A549 (cell line): ENCODE data around the gene AFAP1L2. TPM values are rescaled to one million over a fixed set of nuclear protein-coding genes. Genes with fewer than 3 reads are reported as not detected.

ENCODE experiments used
- ATAC-seq, 2 experiments: fragments of 200-7000 bp in 1 of 2; fragments of >200 bp in 1 of 2; cut with Nextera tagmentation in 1 of 2; cut with Tn5 transposase in 1 of 2; 3 replicates each; pipeline versions ENCODE4 v1.8.0 to v1.9.1; 2018 to 2020; ENCODE audit warnings: mild to moderate bottlenecking in 1 of 2, moderate library complexity in 1 of 2
- CTCF ChIA-PET: fragments of 300-600 bp; sonication (Branson Sonifier 250); formaldehyde crosslinking; extraction: SDS; loops from one replicate; lab custom pipeline; 2021; ENCODE audit warnings: antibody characterized with exemption, inconsistent platforms; lab: Yijun Ruan, JAX
- POLR2A ChIA-PET: fragments of 350-600 bp; formaldehyde crosslinking; extraction: SDS; loops from one replicate; lab custom pipeline; 2021; ENCODE audit warnings: antibody characterized with exemption, inconsistent platforms; lab: Yijun Ruan, JAX
- DNase-seq, 2 experiments: peaks; one replicate each; pipeline versions ENCODE4 v3.0.0 to v3.0.0-alpha.2; 2011 to 2016; ENCODE audit warnings: low read depth in 1 of 2, low spot score in 1 of 2
- FAIRE-seq: peaks from 2 replicates; lab custom pipeline; 2011; peaks lifted over from hg19 to GRCh38; lab: Jason Lieb, UNC
- H3K27ac ChIP-seq, 2 experiments: fragments of >200 bp; sonication (Bioruptor Twin); formaldehyde crosslinking; 3 replicates each; pipeline ENCODE4 v1.5.1; 2016 to 2017
- H3K4me1 ChIP-seq: fragments of >200 bp; sonication (Bioruptor Twin); formaldehyde crosslinking; 3 replicates; pipeline ENCODE4 v1.6.1; 2016
- H3K4me2 ChIP-seq: fragments of >200 bp; sonication (Bioruptor Twin); formaldehyde crosslinking; 3 replicates; pipeline ENCODE4 v1.6.1; 2016
- H3K4me3 ChIP-seq: fragments of >200 bp; sonication (Bioruptor Twin); formaldehyde crosslinking; 3 replicates; pipeline ENCODE4 v1.5.1; 2016
- H3K9me3 ChIP-seq: fragments of >200 bp; sonication (Bioruptor Twin); formaldehyde crosslinking; 3 replicates; pipeline ENCODE4 v1.6.1; 2016
- CEBPB ChIP-seq, 2 experiments: fragments of >200 bp in 1 of 2; sonication (Bioruptor Twin) in 1 of 2; formaldehyde crosslinking in 1 of 2; IDR thresholded peaks; 2 replicates each; pipeline ENCODE4 v1.6.1; 2012 to 2016
- CHD2 ChIP-seq: fragments of 150-350 bp; IDR thresholded peaks from 2 replicates; pipeline ENCODE4 v1.6.1; 2014; ENCODE audit warnings: low read length; ENCODE audit not compliant: partially characterized antibody
- EHF ChIP-seq: fragments of 250-450 bp; sonication (Bioruptor Pico); IDR thresholded peaks from 2 replicates; pipeline ENCODE4 v1.5.0; 2020; ENCODE audit warnings: mild to moderate bottlenecking
- FOSL2 ChIP-seq, 2 experiments: fragments of 450-650 bp in 1 of 2; fragments of >200 bp in 1 of 2; sonication (Bioruptor Twin) in 1 of 2; formaldehyde crosslinking; IDR thresholded peaks; 2 replicates each; pipeline versions ENCODE4 v1.5.0 to v1.6.1; 2016 to 2020; ENCODE audit warnings: mild to moderate bottlenecking in 1 of 2, moderate library complexity in 1 of 2
- FOXS1 ChIP-seq: fragments of 250-450 bp; sonication (Bioruptor Pico); IDR thresholded peaks from 2 replicates; pipeline ENCODE4 v1.5.0; 2020; ENCODE audit warnings: mild to moderate bottlenecking, moderate library complexity
- KDM5A ChIP-seq: fragments of 200-600 bp; sonication (generic); IDR thresholded peaks from 2 replicates; pipeline ENCODE4 v1.6.1; 2016; ENCODE audit warnings: antibody characterized with exemption, mild to moderate bottlenecking
- MAFK ChIP-seq: fragments of 450-650 bp; IDR thresholded peaks from 2 replicates; pipeline ENCODE4 v1.6.1; 2014; ENCODE audit not compliant: partially characterized antibody
- NFE2L2 ChIP-seq: fragments of 150-350 bp; conservative IDR thresholded peaks from 2 replicates; pipeline ENCODE4 v1.6.1; 2014; ENCODE audit warnings: low read length
- NR3C1 ChIP-seq: fragments of >200 bp; sonication (Bioruptor Twin); formaldehyde crosslinking; IDR thresholded peaks from 3 replicates; pipeline ENCODE4 v1.6.1; 2017
- PHF8 ChIP-seq: fragments of 200-600 bp; sonication (generic); IDR thresholded peaks from 2 replicates; pipeline ENCODE4 v1.6.1; 2016; ENCODE audit warnings: low read depth, mild to moderate bottlenecking, antibody characterized with exemption, moderate library complexity, borderline replicate concordance
- POLR2A ChIP-seq: IDR thresholded peaks from 2 replicates; pipeline ENCODE4 v1.6.1; 2012; ENCODE audit warnings: mild to moderate bottlenecking, low read length
- POLR2AphosphoS2 ChIP-seq: conservative IDR thresholded peaks from 2 replicates; pipeline ENCODE4 v1.6.1; 2012; ENCODE audit warnings: low read length, improper control_type of control experiment, inconsistent platforms
- RAD21 ChIP-seq, 2 experiments: fragments of >200 bp in 1 of 2; sonication (Bioruptor Twin) in 1 of 2; formaldehyde crosslinking in 1 of 2; IDR thresholded peaks in 1 of 2; conservative IDR thresholded peaks in 1 of 2; 2 replicates in 1 of 2; 3 replicates in 1 of 2; pipeline ENCODE4 v1.6.1; 2012 to 2018; ENCODE audit warnings: inconsistent platforms in 1 of 2
- RCOR1 ChIP-seq: fragments of 150-350 bp; IDR thresholded peaks from 2 replicates; pipeline ENCODE4 v1.6.1; 2014; ENCODE audit warnings: antibody characterized with exemption, low read length, low read depth
- RFX5 ChIP-seq: fragments of 450-650 bp; IDR thresholded peaks from 2 replicates; pipeline ENCODE4 v1.7.1; 2014; ENCODE audit warnings: antibody characterized with exemption, mild to moderate bottlenecking, moderate library complexity
- RNF2 ChIP-seq: fragments of 200-600 bp; sonication (generic); IDR thresholded peaks from 2 replicates; pipeline ENCODE4 v1.6.1; 2016; ENCODE audit warnings: low read depth, mild to moderate bottlenecking, antibody characterized with exemption, moderate library complexity, borderline replicate concordance
- SMC3 ChIP-seq: fragments of >200 bp; sonication (Bioruptor Twin); formaldehyde crosslinking; IDR thresholded peaks from 3 replicates; pipeline ENCODE4 v1.6.1; 2018; ENCODE audit warnings: inconsistent platforms
- WGBS: methylation state at CpG from one replicate; pipeline ENCODE4 v1.1.6; 2017; ENCODE audit errors: missing lambda C conversion rate; 5-methylcytosine and 5-hydroxymethylcytosine counted together
- polyA plus RNA-seq, 4 experiments: library from polyadenylated mRNA; depleted of rRNA in 3 of 4; stranded (reverse); fragments of >200 nt; fragmentation: RNase III in 1 of 4; extraction: RNeasy Plus Mini Kit Qiagen cat#74134 plus additional on column Dnase treatment in 1 of 4; gene quantifications; 2 replicates in 3 of 4; 3 replicates in 1 of 4; pipeline ENCODE4 v1.2.3, GENCODE V29; 2011 to 2017
- TF ChIP-seq, protein P1 (sequence below): fragments of 450-650 bp; IDR thresholded peaks from 2 replicates; pipeline ENCODE4 v1.6.1; 2014; ENCODE audit warnings: antibody characterized with exemption
- TF ChIP-seq, protein P2 (sequence below): fragments of 250-450 bp; sonication (Bioruptor Pico); IDR thresholded peaks from 2 replicates; pipeline ENCODE4 v1.5.0; 2021; ENCODE audit warnings: mild to moderate bottlenecking, moderate library complexity, borderline replicate concordance
- TF ChIP-seq, protein P3 (sequence below): fragments of >200 bp; sonication (Bioruptor Twin); formaldehyde crosslinking; IDR thresholded peaks from 3 replicates; pipeline ENCODE4 v1.6.1; 2016
- TF ChIP-seq, protein P4 (sequence below): fragments of >200 bp; sonication (Bioruptor Twin); formaldehyde crosslinking; IDR thresholded peaks from 2 replicates; pipeline ENCODE4 v1.6.1; 2016

The AFAP1L2 gene
- polyA plus RNA-seq, 2 of the 4 experiments (the other 2 are of a cell fraction), result 19.6 to 27.3 TPM

DNA sequence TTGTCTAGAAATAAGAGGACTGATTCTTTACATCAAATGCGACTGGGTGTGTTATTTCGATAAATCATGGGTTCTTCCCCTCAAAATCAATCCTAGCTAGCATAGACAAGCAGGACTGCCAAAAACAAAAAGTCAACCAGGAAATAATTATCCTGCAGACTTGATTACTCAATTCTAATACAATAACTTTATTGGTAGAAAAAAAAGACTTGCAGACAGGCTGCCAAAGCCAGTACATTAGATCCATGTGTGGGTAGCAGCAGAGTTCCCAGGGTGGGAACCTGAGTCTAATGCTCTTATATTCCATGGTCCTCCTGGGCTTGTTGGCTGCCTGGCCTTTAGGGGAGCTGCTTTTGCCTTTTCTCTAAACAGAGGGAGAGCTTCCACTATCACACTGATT, 7.8 kb downstream of the AFAP1L2 start:
- Histone ChIP-seq H3K4me2 (no peak overlapping the region), H3K4me3 (no peak overlapping the region), H3K4me1 (peaks cover 27% of the 10 kb centered on the region), H3K27ac (no peak overlapping the region), H3K9me3 (no peaks in the 10 kb centered on the region)
- TF ChIP-seq RCOR1, result no peak
- no peak for TF ChIP-seq RNF2
- TF ChIP-seq, protein P1, sequence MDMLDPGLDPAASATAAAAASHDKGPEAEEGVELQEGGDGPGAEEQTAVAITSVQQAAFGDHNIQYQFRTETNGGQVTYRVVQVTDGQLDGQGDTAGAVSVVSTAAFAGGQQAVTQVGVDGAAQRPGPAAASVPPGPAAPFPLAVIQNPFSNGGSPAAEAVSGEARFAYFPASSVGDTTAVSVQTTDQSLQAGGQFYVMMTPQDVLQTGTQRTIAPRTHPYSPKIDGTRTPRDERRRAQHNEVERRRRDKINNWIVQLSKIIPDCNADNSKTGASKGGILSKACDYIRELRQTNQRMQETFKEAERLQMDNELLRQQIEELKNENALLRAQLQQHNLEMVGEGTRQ, result no peak
- no peak for TF ChIP-seq FOXS1 (CRISPR knock-in tag)
- TF ChIP-seq CHD2, result no peak
- no peak for TF ChIP-seq POLR2AphosphoS2
- no peak for TF ChIP-seq SMC3
- no peak for TF ChIP-seq EHF (CRISPR knock-in tag)
- ChIA-PET CTCF (interaction anchor here (1.3 to 2.8 kb wide), 2 partner anchors 9 to 92 kb away, joined by 3 to 19 read pairs; no protein-coding TSS in a partner anchor), POLR2A (no interaction called here)
- WGBS, result 100% methylated on average over 2 of the region's 2 CpGs
- FAIRE-seq (no peak), DNase-seq (no peak), ATAC-seq (no peak)

DNA sequence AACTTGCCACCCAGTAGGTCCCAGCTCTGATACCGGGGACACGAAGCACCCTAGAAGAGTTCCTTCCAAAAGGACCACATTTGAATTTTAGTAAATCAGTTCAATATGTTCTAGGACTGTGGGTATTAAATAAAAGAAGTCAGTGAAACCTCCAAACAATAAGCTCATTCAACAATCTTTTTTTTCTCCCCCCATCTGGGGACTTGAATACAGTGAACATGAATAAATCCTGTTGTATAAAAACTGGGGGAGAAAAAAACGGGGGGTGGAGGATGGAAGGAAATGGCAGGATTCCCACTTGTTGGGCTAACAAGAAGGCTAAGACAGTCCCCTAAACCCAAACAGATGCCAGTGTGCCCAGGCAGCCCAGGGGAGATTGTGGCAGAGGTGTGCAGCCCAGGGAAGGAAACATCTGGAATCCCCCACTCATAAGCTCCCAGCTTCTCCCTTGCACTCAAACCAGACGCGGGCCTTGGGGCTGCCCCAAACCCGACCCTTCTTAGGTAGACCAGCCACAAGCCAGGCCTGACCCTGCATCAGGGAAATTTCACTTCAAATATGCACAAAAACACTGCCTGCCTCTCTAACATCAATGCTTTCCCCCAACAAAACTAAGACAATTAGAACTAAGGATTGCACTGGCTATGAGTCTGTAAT, 8.8 kb downstream of the AFAP1L2 start:
- H3K27ac ChIP-seq, result no peak overlapping the region

DNA sequence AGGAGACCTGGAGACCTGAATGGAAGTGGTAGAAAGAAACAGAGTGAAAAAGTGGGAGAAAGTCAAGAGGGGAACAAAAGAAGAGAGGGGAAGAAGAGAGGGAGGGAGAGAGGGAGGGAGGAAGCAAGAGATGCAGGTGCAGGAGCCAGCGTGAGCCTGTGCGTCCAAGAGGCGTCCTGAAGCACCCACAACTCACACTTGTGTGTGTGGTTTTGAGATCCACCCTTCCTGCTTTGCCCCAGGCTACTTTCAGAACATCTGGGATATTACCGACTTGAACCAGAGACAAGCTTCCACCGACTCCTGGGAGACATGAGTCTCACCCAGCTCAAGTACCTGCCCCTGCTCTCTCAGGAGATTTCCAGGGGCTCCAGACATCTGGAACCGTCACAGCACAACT, 9.8 kb downstream of the AFAP1L2 start:
- no peak for FAIRE-seq
- DNase-seq, result no peak
- Histone ChIP-seq H3K9me3 (no peaks in the 10 kb centered on the region), H3K4me3 (no peak overlapping the region), H3K27ac (peak overlapping the region in 1 of 2 experiments; percentile 34; a peak in 1 of 6 replicates), H3K4me2 (no peak overlapping the region), H3K4me1 (peaks cover 29% of the 10 kb centered on the region)
- WGBS, result 76% methylated on average over 6 of the region's 6 CpGs
- no peak for ATAC-seq
- TF ChIP-seq RFX5, result no peak
- TF ChIP-seq PHF8, result no peak
- no peak for TF ChIP-seq MAFK
- TF ChIP-seq KDM5A, result no peak
- TF ChIP-seq, protein P2, sequence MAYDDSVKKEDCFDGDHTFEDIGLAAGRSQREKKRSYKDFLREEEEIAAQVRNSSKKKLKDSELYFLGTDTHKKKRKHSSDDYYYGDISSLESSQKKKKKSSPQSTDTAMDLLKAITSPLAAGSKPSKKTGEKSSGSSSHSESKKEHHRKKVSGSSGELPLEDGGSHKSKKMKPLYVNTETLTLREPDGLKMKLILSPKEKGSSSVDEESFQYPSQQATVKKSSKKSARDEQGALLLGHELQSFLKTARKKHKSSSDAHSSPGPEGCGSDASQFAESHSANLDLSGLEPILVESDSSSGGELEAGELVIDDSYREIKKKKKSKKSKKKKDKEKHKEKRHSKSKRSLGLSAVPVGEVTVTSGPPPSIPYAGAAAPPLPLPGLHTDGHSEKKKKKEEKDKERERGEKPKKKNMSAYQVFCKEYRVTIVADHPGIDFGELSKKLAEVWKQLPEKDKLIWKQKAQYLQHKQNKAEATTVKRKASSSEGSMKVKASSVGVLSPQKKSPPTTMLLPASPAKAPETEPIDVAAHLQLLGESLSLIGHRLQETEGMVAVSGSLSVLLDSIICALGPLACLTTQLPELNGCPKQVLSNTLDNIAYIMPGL (CRISPR knock-in tag), result no peak
- TF ChIP-seq POLR2A, result no peak
- no peak for TF ChIP-seq CEBPB (IDR thresholded peaks at IDR 0.05)
- no peak for TF ChIP-seq RAD21 (conservative IDR thresholded peaks at IDR 0.05 in 1 of 2, IDR thresholded peaks at IDR 0.05 in 1 of 2)
- no peak for TF ChIP-seq FOSL2 (IDR thresholded peaks at IDR 0.05)
- no peak for TF ChIP-seq FOSL2 (CRISPR knock-in tag; IDR thresholded peaks at IDR 0.05)
- TF ChIP-seq, protein P3, sequence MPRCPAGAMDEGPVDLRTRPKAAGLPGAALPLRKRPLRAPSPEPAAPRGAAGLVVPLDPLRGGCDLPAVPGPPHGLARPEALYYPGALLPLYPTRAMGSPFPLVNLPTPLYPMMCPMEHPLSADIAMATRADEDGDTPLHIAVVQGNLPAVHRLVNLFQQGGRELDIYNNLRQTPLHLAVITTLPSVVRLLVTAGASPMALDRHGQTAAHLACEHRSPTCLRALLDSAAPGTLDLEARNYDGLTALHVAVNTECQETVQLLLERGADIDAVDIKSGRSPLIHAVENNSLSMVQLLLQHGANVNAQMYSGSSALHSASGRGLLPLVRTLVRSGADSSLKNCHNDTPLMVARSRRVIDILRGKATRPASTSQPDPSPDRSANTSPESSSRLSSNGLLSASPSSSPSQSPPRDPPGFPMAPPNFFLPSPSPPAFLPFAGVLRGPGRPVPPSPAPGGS, result no peak
- TF ChIP-seq NR3C1, result no peak
- TF ChIP-seq, protein P4, sequence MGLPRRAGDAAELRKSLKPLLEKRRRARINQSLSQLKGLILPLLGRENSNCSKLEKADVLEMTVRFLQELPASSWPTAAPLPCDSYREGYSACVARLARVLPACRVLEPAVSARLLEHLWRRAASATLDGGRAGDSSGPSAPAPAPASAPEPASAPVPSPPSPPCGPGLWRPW, result no peak
- POLR2A ChIA-PET, result interaction anchor here (1.2 kb wide), 1 partner anchor 11 kb away, joined by 3 read pairs; no protein-coding TSS in a partner anchor
- CTCF ChIA-PET, result interaction anchor here (1.5 to 7.8 kb wide), 4 partner anchors 9 to 91 kb away, joined by 4 to 43 read pairs (median 9); partner anchors contain the start of gene AFAP1L2

More for the DNA sequence above, 8.8 kb downstream of the AFAP1L2 start:
- H3K9me3 ChIP-seq, result no peaks in the 10 kb centered on the region
- ChIA-PET CTCF (interaction anchor here (1.5 to 2.3 kb wide), 3 partner anchors 10 to 92 kb away, joined by 4 to 13 read pairs (median 5); no protein-coding TSS in a partner anchor), POLR2A (interaction anchor here (1.2 kb wide), 1 partner anchor 10 kb away, joined by 3 read pairs; no protein-coding TSS in a partner anchor)
- H3K4me1 ChIP-seq, result peaks cover 28% of the 10 kb centered on the region
- TF ChIP-seq NFE2L2 (no peak), KDM5A (no peak)
- DNase-seq (no peak), ATAC-seq (no peak), FAIRE-seq (no peak)
- H3K4me2 ChIP-seq, result no peak overlapping the region
- no peak overlapping the region for H3K4me3 ChIP-seq
- WGBS, result 84% methylated on average over 6 of the region's 6 CpGs
